GM12878 (cell line): ENCODE results near the gene ODC1. TPM values are rescaled to one million over a fixed set of nuclear protein-coding genes. Genes with fewer than 3 reads are reported as not detected.

Experiments used
- ATAC-seq: fragments of 200-7000 bp; cut with Tn5 transposase; 3 replicates; pipeline ENCODE4 v1.9.1; 2020; ENCODE audit warnings: mild to moderate bottlenecking, moderate library complexity
- BruUV-seq: library from RNA; stranded (reverse); fragments of 400-500 nt; replicated peaks from 2 replicates; lab custom pipeline; 2021; lab: Mats Ljungman, UMichigan
- CTCF ChIA-PET: fragments of 300-600 bp; sonication (Branson Sonifier 250); formaldehyde crosslinking; extraction: SDS; loops from one replicate; lab custom pipeline; 2021; ENCODE audit warnings: inconsistent platforms; lab: Yijun Ruan, JAX
- POLR2A ChIA-PET: fragments of 350-600 bp; formaldehyde crosslinking; extraction: SDS; loops from one replicate; lab custom pipeline; 2021; ENCODE audit warnings: inconsistent platforms; lab: Charles Lee
- RAD21 ChIA-PET: fragments of 300-600 bp; sonication (Branson Sonifier 250); formaldehyde crosslinking; loops from one replicate; lab custom pipeline; 2023; ENCODE audit warnings: antibody characterized with exemption; ENCODE audit not compliant: unreplicated experiment; lab: Charles Lee
- SMC1A ChIA-PET: fragments of 300-600 bp; sonication (Branson Sonifier 250); formaldehyde crosslinking; loops from one replicate; lab custom pipeline; 2023; ENCODE audit not compliant: unreplicated experiment, uncharacterized antibody; lab: Charles Lee
- DNase-seq: peaks from one replicate; pipeline ENCODE4 v3.0.0-alpha.2; 2011; ENCODE audit warnings: low read depth, low spot score
- FAIRE-seq: peaks from 3 replicates; lab custom pipeline; 2011; peaks lifted over from hg19 to GRCh38; lab: Jason Lieb, UNC
- H2AFZ ChIP-seq: 2 replicates; pipeline ENCODE4 v1.6.0; 2011; ENCODE audit warnings: low read depth, low read length, control low read depth; ENCODE audit not compliant: control insufficient read depth
- H3K27ac ChIP-seq: 2 replicates; pipeline ENCODE4 v1.5.1; 2011; ENCODE audit warnings: control low read depth; ENCODE audit not compliant: control insufficient read depth, insufficient read depth
- H3K27me3 ChIP-seq, 2 experiments: replicated peaks in 1 of 2; 2 replicates each; pipeline versions ENCODE4 v1.6.0 to v1.6.1; 2011; ENCODE audit warnings: low read length in 1 of 2; ENCODE audit not compliant: control insufficient read depth in 2 of 2, insufficient read depth in 2 of 2
- H3K36me3 ChIP-seq, 2 experiments: 2 replicates each; pipeline ENCODE4 v1.5.1; 2011; ENCODE audit warnings: low read length in 1 of 2; ENCODE audit not compliant: control insufficient read depth in 2 of 2, insufficient read depth in 2 of 2
- H3K4me1 ChIP-seq: 2 replicates; pipeline ENCODE4 v1.6.1; 2011; ENCODE audit warnings: mild to moderate bottlenecking, low read length, moderate library complexity, mixed read lengths; ENCODE audit not compliant: control insufficient read depth, insufficient read depth
- H3K4me2 ChIP-seq: 2 replicates; pipeline ENCODE4 v1.6.0; 2011; ENCODE audit warnings: control low read depth; ENCODE audit not compliant: control insufficient read depth, insufficient read depth
- H3K4me3 ChIP-seq: fragments of 200-600 bp; sonication (generic); 2 replicates; pipeline ENCODE4 v1.5.1; 2016
- H3K79me2 ChIP-seq: 2 replicates; pipeline ENCODE4 v1.6.0; 2011; ENCODE audit warnings: low read length; ENCODE audit not compliant: control insufficient read depth, insufficient read depth
- H3K9ac ChIP-seq: 2 replicates; pipeline ENCODE4 v1.8.0; 2011; ENCODE audit warnings: low read length, control low read depth, mixed read lengths; ENCODE audit not compliant: control insufficient read depth, insufficient read depth
- H3K9me3 ChIP-seq: replicated peaks from 3 replicates; pipeline ENCODE4 v1.5.1; 2011; ENCODE audit warnings: mild to moderate bottlenecking, low read length; ENCODE audit not compliant: control insufficient read depth, insufficient read depth
- H4K20me1 ChIP-seq: 2 replicates; pipeline ENCODE4 v1.6.0; 2011; ENCODE audit not compliant: control insufficient read depth, insufficient read depth
- BMI1 ChIP-seq: fragments of 450-650 bp; IDR thresholded peaks from 2 replicates; pipeline ENCODE4 v1.6.1; 2016; ENCODE audit warnings: mild to moderate bottlenecking, moderate library complexity, borderline replicate concordance
- FOS ChIP-seq: IDR thresholded peaks from 3 replicates; pipeline ENCODE4 v1.6.1; 2011; ENCODE audit warnings: borderline replicate concordance; ENCODE audit not compliant: insufficient read length; ENCODE audit errors: extremely low read depth
- JUND ChIP-seq: IDR thresholded peaks from 2 replicates; pipeline ENCODE4 v1.6.1; 2012; ENCODE audit warnings: low read depth, mild to moderate bottlenecking, low read length, improper control_type of control experiment, moderate library complexity
- NR2C2 ChIP-seq: IDR thresholded peaks from 2 replicates; pipeline ENCODE4 v1.6.1; 2011; ENCODE audit warnings: borderline replicate concordance, low read depth; ENCODE audit not compliant: control insufficient read depth, insufficient read length
- SIX5 ChIP-seq: IDR thresholded peaks from 2 replicates; pipeline ENCODE4 v1.6.1; 2011; ENCODE audit warnings: mild to moderate bottlenecking, low read depth, low read length, moderate library complexity; ENCODE audit not compliant: severe bottlenecking
- WGBS: methylation state at CpG from one replicate; pipeline ENCODE4 v1.1.6; 2016; ENCODE audit warnings: low lambda C conversion rate; ENCODE audit not compliant: insufficient replicate concordance, insufficient coverage; ENCODE audit errors: missing lambda C conversion rate; 5-methylcytosine and 5-hydroxymethylcytosine counted together
- in situ Hi-C: fragments of 300-500 bp; cut with MboI; formaldehyde crosslinking; loops from 9 replicates; pipeline ENCODE4 v1.14.3; 2018; ENCODE audit warnings: mixed read lengths
- intact Hi-C: fragments of 100-400 bp; cut with micrococcal nuclease; formaldehyde crosslinking; loops from one replicate; pipeline ENCODE4 v1.14.2; 2022; ENCODE audit not compliant: unreplicated experiment
- polyA plus RNA-seq, 11 experiments: library from polyadenylated mRNA; depleted of rRNA in 4 of 11; unstranded in 6 of 11; stranded (reverse) in 5 of 11; fragments of >200 nt; fragmentation: Nextera tagmentation in 4 of 11; fragmentation: Illumina TruSeq in 1 of 11; extraction: Ambion mirVana in 4 of 11; extraction: Trizol in 1 of 11; gene quantifications; 1 replicate in 1 of 11; 2 replicates in 10 of 11; pipeline versions ENCODE4 v1.2.1 to v1.2.3, GENCODE V29; 2011 to 2016; ENCODE audit warnings: inconsistent platforms in 2 of 11, missing spikeins in 2 of 11, low read depth in 1 of 11
- total RNA-seq, 4 experiments: library from RNA; depleted of rRNA in 3 of 4; stranded (reverse); fragments of >200 nt in 3 of 4; fragmentation: Illumina TruSeq in 1 of 4; extraction: Trizol in 1 of 4; gene quantifications; 2 replicates each; pipeline versions ENCODE4 v1.2.1 to v1.2.3, GENCODE V29; 2013 to 2021
- TF ChIP-seq, protein P1 (sequence below): fragments of 450-650 bp; IDR thresholded peaks from 2 replicates; pipeline ENCODE4 v1.6.1; 2017; ENCODE audit warnings: antibody characterized with exemption, mild to moderate bottlenecking, moderate library complexity
- TF ChIP-seq, protein P2 (sequence below): fragments of 450-650 bp; IDR thresholded peaks from 2 replicates; pipeline ENCODE4 v1.6.1; 2016; ENCODE audit warnings: mild to moderate bottlenecking, moderate library complexity, borderline replicate concordance
- TF ChIP-seq, protein P3 (sequence below): fragments of 150-350 bp; IDR thresholded peaks from 2 replicates; pipeline ENCODE4 v1.6.1; 2016; ENCODE audit warnings: low read depth, low read length

ODC1 gene
- total and polyA plus RNA-seq, 10 of the 15 experiments (the other 5 are each of a cell fraction or from before 2014, with no cell fraction given) = 68.5 to 441 (median 340) TPM

DNA sequence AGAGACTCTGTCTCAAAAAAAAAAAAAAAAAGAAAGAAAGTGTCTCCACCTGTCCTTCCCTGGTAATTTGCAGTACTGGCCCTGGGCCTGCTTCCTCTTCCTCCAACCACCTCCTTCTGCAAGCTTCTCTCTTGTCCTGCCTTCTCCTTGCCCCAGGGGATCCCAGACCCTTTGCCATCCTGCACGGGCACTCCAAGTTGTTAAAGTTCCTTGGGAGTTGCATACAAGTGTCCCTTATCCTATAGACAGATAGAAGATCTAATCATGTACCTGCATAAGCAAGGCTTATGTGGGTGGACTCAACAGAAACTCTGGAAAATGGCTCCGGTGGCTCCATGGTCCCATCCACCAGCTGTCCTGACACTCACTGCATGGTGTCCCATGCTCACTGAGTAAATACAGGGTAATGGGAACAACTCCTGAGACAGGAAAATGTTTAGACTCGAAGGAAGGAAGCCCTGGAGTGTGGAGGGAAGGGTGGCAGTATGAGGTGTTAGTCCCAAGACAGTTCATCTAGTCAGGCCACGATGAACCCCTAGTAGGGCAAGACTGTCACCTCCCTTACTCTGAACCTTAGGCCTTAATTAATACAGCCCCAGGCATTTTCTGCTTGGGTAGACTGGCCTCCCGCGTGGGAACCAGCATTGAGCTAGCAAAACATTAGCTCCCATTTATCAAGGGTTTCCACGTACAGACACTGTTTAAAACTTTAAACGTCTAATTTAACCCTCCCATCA, 17.1 kb downstream of the ODC1 start (continued):
- TF ChIP-seq, protein P1, sequence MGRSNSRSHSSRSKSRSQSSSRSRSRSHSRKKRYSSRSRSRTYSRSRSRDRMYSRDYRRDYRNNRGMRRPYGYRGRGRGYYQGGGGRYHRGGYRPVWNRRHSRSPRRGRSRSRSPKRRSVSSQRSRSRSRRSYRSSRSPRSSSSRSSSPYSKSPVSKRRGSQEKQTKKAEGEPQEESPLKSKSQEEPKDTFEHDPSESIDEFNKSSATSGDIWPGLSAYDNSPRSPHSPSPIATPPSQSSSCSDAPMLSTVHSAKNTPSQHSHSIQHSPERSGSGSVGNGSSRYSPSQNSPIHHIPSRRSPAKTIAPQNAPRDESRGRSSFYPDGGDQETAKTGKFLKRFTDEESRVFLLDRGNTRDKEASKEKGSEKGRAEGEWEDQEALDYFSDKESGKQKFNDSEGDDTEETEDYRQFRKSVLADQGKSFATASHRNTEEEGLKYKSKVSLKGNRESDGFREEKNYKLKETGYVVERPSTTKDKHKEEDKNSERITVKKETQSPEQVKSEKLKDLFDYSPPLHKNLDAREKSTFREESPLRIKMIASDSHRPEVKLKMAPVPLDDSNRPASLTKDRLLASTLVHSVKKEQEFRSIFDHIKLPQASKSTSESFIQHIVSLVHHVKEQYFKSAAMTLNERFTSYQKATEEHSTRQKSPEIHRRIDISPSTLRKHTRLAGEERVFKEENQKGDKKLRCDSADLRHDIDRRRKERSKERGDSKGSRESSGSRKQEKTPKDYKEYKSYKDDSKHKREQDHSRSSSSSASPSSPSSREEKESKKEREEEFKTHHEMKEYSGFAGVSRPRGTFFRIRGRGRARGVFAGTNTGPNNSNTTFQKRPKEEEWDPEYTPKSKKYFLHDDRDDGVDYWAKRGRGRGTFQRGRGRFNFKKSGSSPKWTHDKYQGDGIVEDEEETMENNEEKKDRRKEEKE = no peak
- no peak for TF ChIP-seq FOS
- no peak for TF ChIP-seq SIX5
- no peak for TF ChIP-seq NR2C2
- TF ChIP-seq, all 136 proteins: peak for 0

DNA sequence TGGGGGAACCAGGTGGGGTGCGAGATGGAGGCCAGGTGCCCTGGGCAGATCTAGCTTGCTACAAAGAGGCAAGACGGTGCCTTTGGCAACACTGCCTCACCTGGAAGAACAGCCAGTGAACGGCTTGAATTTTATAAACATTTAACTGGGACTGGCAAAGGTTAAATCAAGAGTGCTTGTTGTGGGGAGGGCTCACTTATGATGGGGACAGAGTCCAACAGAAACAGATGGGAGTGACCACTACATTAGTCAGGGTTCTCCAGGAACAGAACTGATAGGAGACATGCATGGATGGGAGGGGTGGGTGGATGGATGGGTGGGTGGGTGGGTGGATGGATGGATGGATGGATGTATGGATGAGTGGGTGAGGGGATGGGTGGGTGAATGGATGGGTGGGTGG, 19.2 kb downstream of the ODC1 start:
- H3K9ac ChIP-seq = no peak overlapping the region
- FAIRE-seq = no peak
- no peak for DNase-seq
- intact Hi-C loops (no loop called here), in situ Hi-C loops (no loop called here)
- no peaks in the 10 kb centered on the region for H3K36me3 ChIP-seq
- H3K4me2 ChIP-seq = no peak overlapping the region
- peaks cover 3% of the 10 kb centered on the region; the same call in 1 of the 2 replicates for H3K4me1 ChIP-seq
- no peak for ATAC-seq
- POLR2A ChIA-PET = interaction anchor here (0.8 kb wide), 1 partner anchor 19 kb away, joined by 3 read pairs; the partner anchor contains the start of gene ODC1
- H2AFZ ChIP-seq = no peak overlapping the region
- no peaks in the 10 kb centered on the region for H3K79me2 ChIP-seq
- CTCF ChIA-PET = interaction anchor here (1.4 kb wide), 1 partner anchor 20 kb away, joined by 5 read pairs; no protein-coding TSS in a partner anchor
- BruUV-seq = no TSS peak
- H3K4me3 ChIP-seq = no peak overlapping the region
- RAD21 ChIA-PET = no interaction called here
- H3K27me3 ChIP-seq = no peaks in the 10 kb centered on the region
- H3K27ac ChIP-seq = no peak overlapping the region
- H4K20me1 ChIP-seq = no peaks in the 10 kb centered on the region
- H3K9me3 ChIP-seq = no peaks in the 10 kb centered on the region
- SMC1A ChIA-PET = interaction anchor here (0.9 to 1.7 kb wide), 2 partner anchors 20 to 284 kb away, joined by 3 to 4 read pairs; no protein-coding TSS in a partner anchor
- WGBS = 27% methylated on average over 3 of the region's 3 CpGs
- TF ChIP-seq FOS (no peak), BMI1 (no peak), JUND (no peak)
- TF ChIP-seq, protein P2, sequence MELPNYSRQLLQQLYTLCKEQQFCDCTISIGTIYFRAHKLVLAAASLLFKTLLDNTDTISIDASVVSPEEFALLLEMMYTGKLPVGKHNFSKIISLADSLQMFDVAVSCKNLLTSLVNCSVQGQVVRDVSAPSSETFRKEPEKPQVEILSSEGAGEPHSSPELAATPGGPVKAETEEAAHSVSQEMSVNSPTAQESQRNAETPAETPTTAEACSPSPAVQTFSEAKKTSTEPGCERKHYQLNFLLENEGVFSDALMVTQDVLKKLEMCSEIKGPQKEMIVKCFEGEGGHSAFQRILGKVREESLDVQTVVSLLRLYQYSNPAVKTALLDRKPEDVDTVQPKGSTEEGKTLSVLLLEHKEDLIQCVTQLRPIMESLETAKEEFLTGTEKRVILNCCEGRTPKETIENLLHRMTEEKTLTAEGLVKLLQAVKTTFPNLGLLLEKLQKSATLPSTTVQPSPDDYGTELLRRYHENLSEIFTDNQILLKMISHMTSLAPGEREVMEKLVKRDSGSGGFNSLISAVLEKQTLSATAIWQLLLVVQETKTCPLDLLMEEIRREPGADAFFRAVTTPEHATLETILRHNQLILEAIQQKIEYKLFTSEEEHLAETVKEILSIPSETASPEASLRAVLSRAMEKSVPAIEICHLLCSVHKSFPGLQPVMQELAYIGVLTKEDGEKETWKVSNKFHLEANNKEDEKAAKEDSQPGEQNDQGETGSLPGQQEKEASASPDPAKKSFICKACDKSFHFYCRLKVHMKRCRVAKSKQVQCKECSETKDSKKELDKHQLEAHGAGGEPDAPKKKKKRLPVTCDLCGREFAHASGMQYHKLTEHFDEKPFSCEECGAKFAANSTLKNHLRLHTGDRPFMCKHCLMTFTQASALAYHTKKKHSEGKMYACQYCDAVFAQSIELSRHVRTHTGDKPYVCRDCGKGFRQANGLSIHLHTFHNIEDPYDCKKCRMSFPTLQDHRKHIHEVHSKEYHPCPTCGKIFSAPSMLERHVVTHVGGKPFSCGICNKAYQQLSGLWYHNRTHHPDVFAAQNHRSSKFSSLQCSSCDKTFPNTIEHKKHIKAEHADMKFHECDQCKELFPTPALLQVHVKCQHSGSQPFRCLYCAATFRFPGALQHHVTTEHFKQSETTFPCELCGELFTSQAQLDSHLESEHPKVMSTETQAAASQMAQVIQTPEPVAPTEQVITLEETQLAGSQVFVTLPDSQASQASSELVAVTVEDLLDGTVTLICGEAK = no peak
- TF ChIP-seq, protein P3, sequence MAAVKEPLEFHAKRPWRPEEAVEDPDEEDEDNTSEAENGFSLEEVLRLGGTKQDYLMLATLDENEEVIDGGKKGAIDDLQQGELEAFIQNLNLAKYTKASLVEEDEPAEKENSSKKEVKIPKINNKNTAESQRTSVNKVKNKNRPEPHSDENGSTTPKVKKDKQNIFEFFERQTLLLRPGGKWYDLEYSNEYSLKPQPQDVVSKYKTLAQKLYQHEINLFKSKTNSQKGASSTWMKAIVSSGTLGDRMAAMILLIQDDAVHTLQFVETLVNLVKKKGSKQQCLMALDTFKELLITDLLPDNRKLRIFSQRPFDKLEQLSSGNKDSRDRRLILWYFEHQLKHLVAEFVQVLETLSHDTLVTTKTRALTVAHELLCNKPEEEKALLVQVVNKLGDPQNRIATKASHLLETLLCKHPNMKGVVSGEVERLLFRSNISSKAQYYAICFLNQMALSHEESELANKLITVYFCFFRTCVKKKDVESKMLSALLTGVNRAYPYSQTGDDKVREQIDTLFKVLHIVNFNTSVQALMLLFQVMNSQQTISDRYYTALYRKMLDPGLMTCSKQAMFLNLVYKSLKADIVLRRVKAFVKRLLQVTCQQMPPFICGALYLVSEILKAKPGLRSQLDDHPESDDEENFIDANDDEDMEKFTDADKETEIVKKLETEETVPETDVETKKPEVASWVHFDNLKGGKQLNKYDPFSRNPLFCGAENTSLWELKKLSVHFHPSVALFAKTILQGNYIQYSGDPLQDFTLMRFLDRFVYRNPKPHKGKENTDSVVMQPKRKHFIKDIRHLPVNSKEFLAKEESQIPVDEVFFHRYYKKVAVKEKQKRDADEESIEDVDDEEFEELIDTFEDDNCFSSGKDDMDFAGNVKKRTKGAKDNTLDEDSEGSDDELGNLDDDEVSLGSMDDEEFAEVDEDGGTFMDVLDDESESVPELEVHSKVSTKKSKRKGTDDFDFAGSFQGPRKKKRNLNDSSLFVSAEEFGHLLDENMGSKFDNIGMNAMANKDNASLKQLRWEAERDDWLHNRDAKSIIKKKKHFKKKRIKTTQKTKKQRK = no peak
